Hepatocyte (in vitro differentiated cells): ENCODE data around the gene FAXDC2. TPM values are rescaled to one million over a fixed set of nuclear protein-coding genes. Genes with fewer than 3 reads are reported as not detected.
A peak's percentile ranks its signal among the peaks of the same experiment; 100 is the strongest.

Experiments used
- DNase-seq: peaks from one replicate; pipeline ENCODE4 v3.0.0-alpha.2; 2016; ENCODE audit warnings: low spot score
- H2AFZ ChIP-seq: fragments of 200-600 bp; sonication (generic); 2 replicates; pipeline ENCODE4 v1.6.0; 2016; ENCODE audit warnings: antibody characterized with exemption, mild to moderate bottlenecking
- H3K27ac ChIP-seq: fragments of 200-600 bp; sonication (generic); 2 replicates; pipeline ENCODE4 v1.5.1; 2016; ENCODE audit warnings: mild to moderate bottlenecking
- H3K27me3 ChIP-seq: fragments of 200-600 bp; sonication (generic); 2 replicates; pipeline ENCODE4 v1.6.1; 2016
- H3K36me3 ChIP-seq: fragments of 200-600 bp; sonication (generic); replicated peaks from 2 replicates; pipeline ENCODE4 v1.5.1; 2016; ENCODE audit warnings: low read depth; ENCODE audit not compliant: insufficient read depth
- H3K4me1 ChIP-seq: fragments of 200-600 bp; sonication (generic); 2 replicates; pipeline ENCODE4 v1.5.1; 2016; ENCODE audit warnings: mild to moderate bottlenecking, moderate library complexity; ENCODE audit not compliant: insufficient read depth
- H3K4me2 ChIP-seq: fragments of 200-600 bp; sonication (generic); 2 replicates; pipeline ENCODE4 v1.6.0; 2016
- H3K4me3 ChIP-seq: fragments of 200-600 bp; sonication (generic); 2 replicates; pipeline ENCODE4 v1.5.1; 2016; ENCODE audit warnings: mild to moderate bottlenecking
- H3K79me2 ChIP-seq: fragments of 200-600 bp; sonication (generic); 2 replicates; pipeline ENCODE4 v1.6.0; 2017; ENCODE audit warnings: mild to moderate bottlenecking
- H3K9me2 ChIP-seq: fragments of 200-600 bp; sonication (generic); replicated peaks from 2 replicates; pipeline ENCODE4 v1.6.0; 2017; ENCODE audit warnings: mild to moderate bottlenecking; ENCODE audit not compliant: insufficient read depth
- H3K9me3 ChIP-seq: fragments of 200-600 bp; sonication (generic); 2 replicates; pipeline ENCODE4 v1.5.1; 2016; ENCODE audit warnings: low read depth, mild to moderate bottlenecking
- H4K20me1 ChIP-seq: fragments of 200-600 bp; sonication (generic); 2 replicates; pipeline ENCODE4 v1.6.0; 2016; ENCODE audit warnings: mild to moderate bottlenecking; ENCODE audit not compliant: insufficient read depth, poor library complexity, severe bottlenecking
- CTCF ChIP-seq: fragments of 200-600 bp; sonication (generic); IDR thresholded peaks from 2 replicates; pipeline ENCODE4 v1.5.1; 2016; ENCODE audit warnings: antibody characterized with exemption, mild to moderate bottlenecking; ENCODE audit not compliant: poor library complexity
- EZH2 ChIP-seq: fragments of 200-600 bp; sonication (generic); IDR thresholded peaks from 2 replicates; pipeline ENCODE4 v1.6.1; 2016; ENCODE audit warnings: antibody characterized with exemption, mild to moderate bottlenecking, borderline replicate concordance
- EZH2phosphoT487 ChIP-seq: fragments of 200-600 bp; sonication (generic); IDR thresholded peaks from one replicate; pipeline ENCODE4 v1.6.1; 2018; ENCODE audit warnings: antibody characterized with exemption, mild to moderate bottlenecking, low read depth, moderate library complexity; ENCODE audit not compliant: unreplicated experiment, severe bottlenecking
- WGBS: methylation state at CpG from one replicate; pipeline ENCODE4 v1.1.6; 2016; ENCODE audit warnings: low lambda C conversion rate; ENCODE audit errors: missing lambda C conversion rate; 5-methylcytosine and 5-hydroxymethylcytosine counted together
- polyA plus RNA-seq: library from polyadenylated mRNA; unstranded; fragments of >200 nt; fragmentation: Nextera tagmentation; extraction: Ambion mirVana; gene quantifications from 2 replicates; pipeline ENCODE4 v1.2.1, GENCODE V29; 2016
- total RNA-seq: library from RNA; depleted of rRNA; stranded (reverse); fragments of >200 nt; gene quantifications from 2 replicates; pipeline ENCODE4 v1.2.3, GENCODE V29; 2014

FAXDC2 gene
- total and polyA plus RNA-seq, 2 experiments from 2014 or later: 23.1 to 28.5 TPM

- H4K20me1 ChIP-seq: no peaks in the 10 kb centered on the region
- no peak for TF ChIP-seq EZH2
- no peak for TF ChIP-seq CTCF
- TF ChIP-seq EZH2phosphoT487: no peak
- H3K4me2 ChIP-seq: peak overlapping the region; percentile 81
- no peaks in the 10 kb centered on the region for H3K9me2 ChIP-seq
- H3K9me3 ChIP-seq: no peaks in the 10 kb centered on the region
- peaks cover 7% of the 10 kb centered on the region for H3K79me2 ChIP-seq
- H2AFZ ChIP-seq: peak overlapping the region; percentile 20
- H3K36me3 ChIP-seq: no peaks in the 10 kb centered on the region
- H3K27ac ChIP-seq: peak overlapping the region; percentile 64
- H3K27me3 ChIP-seq: no peaks in the 10 kb centered on the region
- H3K4me1 ChIP-seq: peaks cover 11% of the 10 kb centered on the region
- 97% methylated on average over 3 of the region's 3 CpGs for WGBS
- H3K4me3 ChIP-seq: no peak overlapping the region
- no peak for DNase-seq
Measured at GRCh38 chr5:154851351-154851750, 948 bp upstream of the FAXDC2 start.

- H3K4me2 ChIP-seq: peak overlapping the region; percentile 81
- H3K36me3 ChIP-seq: no peaks in the 10 kb centered on the region
- H3K27ac ChIP-seq: peak overlapping the region; percentile 66
- H3K4me3 ChIP-seq: peak overlapping the region; percentile 11
- DNase-seq: peak; percentile 24
- H3K9me2 ChIP-seq: no peaks in the 10 kb centered on the region
- H3K9me3 ChIP-seq: no peaks in the 10 kb centered on the region
- TF ChIP-seq EZH2phosphoT487 (no peak), EZH2 (no peak), CTCF (no peak)
- H3K4me1 ChIP-seq: peaks cover 11% of the 10 kb centered on the region
- H4K20me1 ChIP-seq: no peaks in the 10 kb centered on the region
- peak overlapping the region; percentile 32 for H2AFZ ChIP-seq
- no peaks in the 10 kb centered on the region for H3K27me3 ChIP-seq
- WGBS: 30% methylated on average over 2 of the region's 2 CpGs
- H3K79me2 ChIP-seq: peaks cover 7% of the 10 kb centered on the region
Measured at GRCh38 chr5:154849791-154850201, 607 bp downstream of the FAXDC2 start.

- no peak overlapping the region for H2AFZ ChIP-seq
Measured at GRCh38 chr5:154849264-154849785, 1.1 kb downstream of the FAXDC2 start.

More at GRCh38 chr5:154849264-154849785, 1.1 kb downstream of the FAXDC2 start:
- peak overlapping the region; percentile 66 for H3K27ac ChIP-seq
- no peaks in the 10 kb centered on the region for H3K9me2 ChIP-seq
- no peak overlapping the region for H3K4me3 ChIP-seq
- no peaks in the 10 kb centered on the region for H4K20me1 ChIP-seq
- H3K4me2 ChIP-seq: peak overlapping the region; percentile 81
- H3K79me2 ChIP-seq: peaks cover 7% of the 10 kb centered on the region
- no peak for DNase-seq
- H3K9me3 ChIP-seq: no peaks in the 10 kb centered on the region
- 85% methylated on average over 6 of the region's 6 CpGs for WGBS
- no peaks in the 10 kb centered on the region for H3K27me3 ChIP-seq
- no peaks in the 10 kb centered on the region for H3K36me3 ChIP-seq
- peaks cover 11% of the 10 kb centered on the region for H3K4me1 ChIP-seq
- TF ChIP-seq EZH2phosphoT487: no peak
- no peak for TF ChIP-seq CTCF
- no peak for TF ChIP-seq EZH2
